Measurements from ENCODE around the gene GRM4.

- TF ChIP-seq CTCF (IDR thresholded peaks at IDR 0.05; ENCODE audit: insufficient read depth, low read length, poor library complexity, severe bottlenecking) (no peak), EZH2phosphoT487 (conservative IDR thresholded peaks at IDR 0.05; ENCODE audit: low read length) (no peak)
These were observed 105.9 kb downstream of the GRM4 start for GRCh38 chr6:34039943-34040342.

Data from SU-DHL-6 (cell line).